HepG2 (cell line): ENCODE measurements around the gene TRPT1. TPM values are rescaled to one million over a fixed set of nuclear protein-coding genes. Genes with fewer than 3 reads are reported as not detected.
A peak's percentile ranks its signal among the peaks of the same experiment; 100 is the strongest.

Experiments
- ATAC-seq: fragments of 200-7000 bp; cut with Tn5 transposase; 3 replicates; pipeline ENCODE4 v1.9.1; 2020; ENCODE audit warnings: mild to moderate bottlenecking, moderate library complexity
- BruUV-seq: library from RNA; stranded (reverse); fragments of 400-500 nt; replicated peaks from 2 replicates; lab custom pipeline; 2021; lab: Mats Ljungman, UMichigan
- CTCF ChIA-PET: fragments of 300-600 bp; formaldehyde crosslinking; extraction: SDS; loops from one replicate; lab custom pipeline; 2021; ENCODE audit warnings: low total read pairs, inconsistent platforms, low intra/inter-chr PET ratio; lab: Yijun Ruan, JAX
- POLR2A ChIA-PET: fragments of 350-600 bp; sonication (Branson Sonifier 250); formaldehyde crosslinking; loops from one replicate; lab custom pipeline; 2020; ENCODE audit warnings: antibody characterized with exemption, inconsistent platforms; lab: Yijun Ruan, JAX
- DNase-seq: peaks from one replicate; pipeline ENCODE4 v3.0.0-alpha.2; 2015; ENCODE audit warnings: low spot score
- FAIRE-seq: peaks from 3 replicates; lab custom pipeline; 2011; peaks lifted over from hg19 to GRCh38; lab: Jason Lieb, UNC
- H2AFZ ChIP-seq: one replicate; pipeline ENCODE4 v1.6.1; 2011; ENCODE audit warnings: low read length, inconsistent platforms
- H3K27ac ChIP-seq: fragments of 300-600 bp; 3 replicates; pipeline ENCODE4 v1.8.0; 2011; ENCODE audit warnings: mixed run types, mild to moderate bottlenecking, mixed read lengths, low read length, inconsistent platforms; ENCODE audit not compliant: insufficient read depth; ENCODE audit errors: extremely low read length
- H3K27me3 ChIP-seq, 2 experiments: fragments of 200-600 bp in 1 of 2; 2 replicates in 1 of 2; 3 replicates in 1 of 2; pipeline versions ENCODE4 v1.6.0 to v1.8.0; 2011; ENCODE audit warnings: low read length in 2 of 2, mild to moderate bottlenecking in 2 of 2, moderate library complexity in 2 of 2, inconsistent platforms in 1 of 2; ENCODE audit not compliant: insufficient read depth in 2 of 2, control insufficient read depth in 1 of 2
- H3K36me3 ChIP-seq, 2 experiments: fragments of 200-600 bp in 1 of 2; replicated peaks in 1 of 2; 2 replicates in 1 of 2; 3 replicates in 1 of 2; pipeline versions ENCODE4 v1.5.1 to v1.8.0; 2011; ENCODE audit warnings: low read length in 2 of 2, inconsistent platforms in 1 of 2; ENCODE audit not compliant: insufficient read depth in 2 of 2, control insufficient read depth in 1 of 2
- H3K4me1 ChIP-seq: 2 replicates; pipeline ENCODE4 v1.5.1; 2012; ENCODE audit warnings: low read length, inconsistent platforms; ENCODE audit not compliant: insufficient read depth
- H3K4me2 ChIP-seq: 2 replicates; pipeline ENCODE4 v1.6.0; 2011; ENCODE audit warnings: low read depth, low read length, inconsistent platforms
- H3K4me3 ChIP-seq, 3 experiments: fragments of 200-600 bp in 1 of 3; sonication (generic), shearing (Covaris generic) in 1 of 3; replicated peaks in 1 of 3; 2 replicates each; pipeline ENCODE4 v1.5.1; 2011 to 2016; ENCODE audit warnings: low read length in 3 of 3, inconsistent platforms in 2 of 3, low read depth in 2 of 3, mild to moderate bottlenecking in 2 of 3, control low read depth in 1 of 3, mixed read lengths in 1 of 3; ENCODE audit not compliant: insufficient read depth in 1 of 3
- H3K79me2 ChIP-seq: one replicate; pipeline ENCODE4 v1.6.1; 2011; ENCODE audit warnings: low read length, inconsistent platforms; ENCODE audit not compliant: insufficient read depth
- H3K9ac ChIP-seq: 2 replicates; pipeline ENCODE4 v1.6.0; 2011; ENCODE audit warnings: mild to moderate bottlenecking, low read depth, low read length, inconsistent platforms; ENCODE audit not compliant: insufficient read depth
- H3K9me3 ChIP-seq: 2 replicates; pipeline ENCODE4 v1.5.1; 2012; ENCODE audit warnings: mild to moderate bottlenecking, low read length
- H4K20me1 ChIP-seq: 2 replicates; pipeline ENCODE4 v1.6.0; 2011; ENCODE audit warnings: inconsistent platforms, mild to moderate bottlenecking, low read length, moderate library complexity; ENCODE audit not compliant: insufficient read depth
- SMAD1 ChIP-seq: sonication (generic); formaldehyde crosslinking; IDR thresholded peaks from 2 replicates; pipeline ENCODE4 v1.4.0; 2020; ENCODE audit warnings: missing genetic modification reagents, low read depth, mild to moderate bottlenecking, borderline replicate concordance
- ZNF629 ChIP-seq: sonication (generic); formaldehyde crosslinking; conservative IDR thresholded peaks from 2 replicates; pipeline ENCODE4 v1.5.0; 2020; ENCODE audit warnings: missing genetic modification reagents
- ZNF687 ChIP-seq: sonication (generic); formaldehyde crosslinking; IDR thresholded peaks from 2 replicates; pipeline ENCODE4 v1.5.1; 2020; ENCODE audit warnings: mild to moderate bottlenecking, missing genetic modification reagents, moderate library complexity
- WGBS: methylation state at CpG from one replicate; pipeline ENCODE4 v1.1.6; 2017; ENCODE audit warnings: low lambda C conversion rate; 5-methylcytosine and 5-hydroxymethylcytosine counted together
- in situ Hi-C: cut with HindIII; loops from 2 replicates; pipeline ENCODE4 v1.10.0; 2017; ENCODE audit warnings: low pct_unique_long_range_greater_than_20kb; ENCODE audit not compliant: extremely low pct_ligation_motif_present
- intact Hi-C: fragments of 100-400 bp; cut with micrococcal nuclease; formaldehyde crosslinking; loops from one replicate; pipeline ENCODE4 v1.10.0; 2022; ENCODE audit not compliant: unreplicated experiment
- polyA plus RNA-seq, 8 experiments: library from polyadenylated mRNA; depleted of rRNA in 3 of 8; stranded (reverse) in 7 of 8; unstranded in 1 of 8; fragments of >200 nt; fragmentation: Illumina TruSeq in 4 of 8; extraction: Trizol in 4 of 8; gene quantifications; 2 replicates each; pipeline versions ENCODE4 v1.2.1 to v1.2.3, GENCODE V29; 2011 to 2016; ENCODE audit warnings: low read depth in 4 of 8, missing spikeins in 1 of 8, mixed read lengths in 1 of 8; ENCODE audit not compliant: insufficient read depth in 1 of 8
- total RNA-seq, 5 experiments: library from RNA; depleted of rRNA; stranded (reverse); fragments of >200 nt; fragmentation: Illumina TruSeq; extraction: Trizol; gene quantifications; 2 replicates each; pipeline ENCODE4 v1.2.3, GENCODE V29; 2016; ENCODE audit warnings: low read depth in 1 of 5

TRPT1 gene
- total and polyA plus RNA-seq, 2 of the 13 experiments (the other 11 are each of a cell fraction or from before 2014, with no cell fraction given) = 24.8 to 40.7 TPM

- peak; percentile 30; the same call in 1 of the 2 replicates for TF ChIP-seq ZNF687 (CRISPR knock-in tag)
Observed at GRCh38 chr11:64223001-64223651, 2.9 kb downstream of the TRPT1 start (continued).

GRCh38 chr11:64222651-64223000, 3.4 kb downstream of the TRPT1 start:
- Histone ChIP-seq H3K36me3 (peaks cover 0 to 3% of the 10 kb centered on the region in 2 experiments; a peak in 2 of 5 replicates), H3K79me2 (no peaks in the 10 kb centered on the region), H3K4me1 (peaks cover 41% of the 10 kb centered on the region), H3K9me3 (no peaks in the 10 kb centered on the region), H3K27ac (no peak overlapping the region), H3K4me3 (no peak overlapping the region), H3K9ac (no peak overlapping the region), H3K27me3 (no peaks in the 10 kb centered on the region), H4K20me1 (no peaks in the 10 kb centered on the region), H2AFZ (no peak overlapping the region), H3K4me2 (no peak overlapping the region)
- in situ Hi-C loops = no loop called here
- no peak for DNase-seq
- WGBS = 96% methylated on average over 5 of the region's 9 CpGs
- POLR2A ChIA-PET = no interaction called here
- BruUV-seq = no TSS peak
- TF ChIP-seq SMAD1 (CRISPR knock-in tag) (no peak), ZNF629 (CRISPR knock-in tag) (peak; percentile 50; the same call in 1 of the 2 replicates)
- no peak for FAIRE-seq
- no peak for ATAC-seq
- intact Hi-C loops = no loop called here
- CTCF ChIA-PET = no interaction called here
